ENCODE measurements around the gene PDZRN3. TPM values are rescaled to one million over a fixed set of nuclear protein-coding genes. Genes with fewer than 3 reads are reported as not detected.

Gene PDZRN3
- total and polyA plus RNA-seq, 3 donors from 2014 or later: 15.8 to 30.8 (median 23.1) TPM

Small RNA genes within 50 kb of the gene (small RNA-seq; reads per million reads assigned to genes)
- gene RNU7-119P: 0 reads per million in 2 donors
